GM12878 (cell line): ENCODE measurements around the gene HDAC7. TPM values are rescaled to one million over a fixed set of nuclear protein-coding genes. Genes with fewer than 3 reads are reported as not detected.

Experiments
- NFIC ChIP-seq: IDR thresholded peaks from 2 replicates; pipeline ENCODE4 v1.6.1; 2012; ENCODE audit warnings: low read depth, mild to moderate bottlenecking, inconsistent platforms, low read length, moderate library complexity
- SMARCA5 ChIP-seq: fragments of 450-650 bp; IDR thresholded peaks from 2 replicates; pipeline ENCODE4 v1.6.1; 2017; ENCODE audit warnings: mild to moderate bottlenecking
- SUPT20H ChIP-seq: IDR thresholded peaks from 2 replicates; pipeline ENCODE4 v1.6.1; 2011; ENCODE audit warnings: low read depth, mild to moderate bottlenecking, low read length, moderate library complexity, borderline replicate concordance; ENCODE audit not compliant: control insufficient read depth
- TCF7 ChIP-seq: IDR thresholded peaks from 2 replicates; pipeline ENCODE4 v1.6.1; 2014; ENCODE audit warnings: antibody characterized with exemption, borderline replicate concordance
- ZBTB4 ChIP-seq: fragments of 450-650 bp; formaldehyde crosslinking; IDR thresholded peaks from 2 replicates; pipeline ENCODE4 v1.4.0; 2022; ENCODE audit warnings: mild to moderate bottlenecking, moderate library complexity
- ZNF217 ChIP-seq: fragments of 450-650 bp; IDR thresholded peaks from 2 replicates; pipeline ENCODE4 v1.6.1; 2017; ENCODE audit warnings: antibody characterized with exemption, mild to moderate bottlenecking
- polyA plus RNA-seq, 11 experiments: library from polyadenylated mRNA; depleted of rRNA in 4 of 11; unstranded in 6 of 11; stranded (reverse) in 5 of 11; fragments of >200 nt; fragmentation: Nextera tagmentation in 4 of 11; fragmentation: Illumina TruSeq in 1 of 11; extraction: Ambion mirVana in 4 of 11; extraction: Trizol in 1 of 11; gene quantifications; 1 replicate in 1 of 11; 2 replicates in 10 of 11; pipeline versions ENCODE4 v1.2.1 to v1.2.3, GENCODE V29; 2011 to 2016; ENCODE audit warnings: inconsistent platforms in 2 of 11, missing spikeins in 2 of 11, low read depth in 1 of 11
- total RNA-seq, 4 experiments: library from RNA; depleted of rRNA in 3 of 4; stranded (reverse); fragments of >200 nt in 3 of 4; fragmentation: Illumina TruSeq in 1 of 4; extraction: Trizol in 1 of 4; gene quantifications; 2 replicates each; pipeline versions ENCODE4 v1.2.1 to v1.2.3, GENCODE V29; 2013 to 2021
- TF ChIP-seq, protein P1 (sequence below): fragments of 450-650 bp; IDR thresholded peaks from 2 replicates; pipeline ENCODE4 v1.6.1; 2016; ENCODE audit warnings: mild to moderate bottlenecking, moderate library complexity, borderline replicate concordance

HDAC7 gene
- total and polyA plus RNA-seq, 10 of the 15 experiments (the other 5 are each of a cell fraction or from before 2014, with no cell fraction given): 0.47 to 18.3 (median 5.4) TPM

- no peak for TF ChIP-seq ZBTB4 (CRISPR knock-in tag)
- TF ChIP-seq TCF7: no peak
- no peak for TF ChIP-seq SMARCA5
- TF ChIP-seq SUPT20H: no peak
- no peak for TF ChIP-seq ZNF217
- TF ChIP-seq, protein P1, sequence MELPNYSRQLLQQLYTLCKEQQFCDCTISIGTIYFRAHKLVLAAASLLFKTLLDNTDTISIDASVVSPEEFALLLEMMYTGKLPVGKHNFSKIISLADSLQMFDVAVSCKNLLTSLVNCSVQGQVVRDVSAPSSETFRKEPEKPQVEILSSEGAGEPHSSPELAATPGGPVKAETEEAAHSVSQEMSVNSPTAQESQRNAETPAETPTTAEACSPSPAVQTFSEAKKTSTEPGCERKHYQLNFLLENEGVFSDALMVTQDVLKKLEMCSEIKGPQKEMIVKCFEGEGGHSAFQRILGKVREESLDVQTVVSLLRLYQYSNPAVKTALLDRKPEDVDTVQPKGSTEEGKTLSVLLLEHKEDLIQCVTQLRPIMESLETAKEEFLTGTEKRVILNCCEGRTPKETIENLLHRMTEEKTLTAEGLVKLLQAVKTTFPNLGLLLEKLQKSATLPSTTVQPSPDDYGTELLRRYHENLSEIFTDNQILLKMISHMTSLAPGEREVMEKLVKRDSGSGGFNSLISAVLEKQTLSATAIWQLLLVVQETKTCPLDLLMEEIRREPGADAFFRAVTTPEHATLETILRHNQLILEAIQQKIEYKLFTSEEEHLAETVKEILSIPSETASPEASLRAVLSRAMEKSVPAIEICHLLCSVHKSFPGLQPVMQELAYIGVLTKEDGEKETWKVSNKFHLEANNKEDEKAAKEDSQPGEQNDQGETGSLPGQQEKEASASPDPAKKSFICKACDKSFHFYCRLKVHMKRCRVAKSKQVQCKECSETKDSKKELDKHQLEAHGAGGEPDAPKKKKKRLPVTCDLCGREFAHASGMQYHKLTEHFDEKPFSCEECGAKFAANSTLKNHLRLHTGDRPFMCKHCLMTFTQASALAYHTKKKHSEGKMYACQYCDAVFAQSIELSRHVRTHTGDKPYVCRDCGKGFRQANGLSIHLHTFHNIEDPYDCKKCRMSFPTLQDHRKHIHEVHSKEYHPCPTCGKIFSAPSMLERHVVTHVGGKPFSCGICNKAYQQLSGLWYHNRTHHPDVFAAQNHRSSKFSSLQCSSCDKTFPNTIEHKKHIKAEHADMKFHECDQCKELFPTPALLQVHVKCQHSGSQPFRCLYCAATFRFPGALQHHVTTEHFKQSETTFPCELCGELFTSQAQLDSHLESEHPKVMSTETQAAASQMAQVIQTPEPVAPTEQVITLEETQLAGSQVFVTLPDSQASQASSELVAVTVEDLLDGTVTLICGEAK: no peak
- no peak for TF ChIP-seq NFIC
- TF ChIP-seq, all 136 proteins: peak for 0
These were observed 2.7 kb upstream of the HDAC7 start (continued) for GRCh38 chr12:47822401-47822800.
